ENCODE data around the gene KRT85.
"Not testable (repeated sequence)": the region's sequence is repeated elsewhere in the genome, so short reads cannot be mapped to it uniquely, and the experiment has no call there.

The KRT85 gene

GRCh38 chr12:52350786-52351185 is 16.5 kb downstream of the KRT85 start:
- DNase-seq (ENCODE audit: low read depth in 2 of 2, low spot score in 1 of 2), result no peak

- no peak for DNase-seq (ENCODE audit: low read depth in 2 of 2, low spot score in 1 of 2)
Observed at GRCh38 chr12:52350021-52350620, 17.2 kb downstream of the KRT85 start.

- no peak for DNase-seq (ENCODE audit: low read depth in 2 of 2, low spot score in 1 of 2)
Observed at GRCh38 chr12:52349196-52349595, 18.1 kb downstream of the KRT85 start.

- no peak for DNase-seq (ENCODE audit: low read depth in 2 of 2, low spot score in 1 of 2)
Observed at GRCh38 chr12:52347551-52348510, 19.4 kb downstream of the KRT85 start.

GRCh38 chr12:52347016-52347415 is 20.3 kb downstream of the KRT85 start:
- no peak for DNase-seq (ENCODE audit: low read depth in 2 of 2, low spot score in 1 of 2)

- no peak for DNase-seq (ENCODE audit: low read depth in 2 of 2, low spot score in 1 of 2)
Observed at GRCh38 chr12:52346593-52346992, 20.7 kb downstream of the KRT85 start.

GRCh38 chr12:52345041-52345440 is 22.2 kb downstream of the KRT85 start:
- DNase-seq (ENCODE audit: low read depth in 2 of 2, low spot score in 1 of 2), result not testable (repeated sequence)

- DNase-seq (ENCODE audit: low read depth in 2 of 2, low spot score in 1 of 2), result no peak
Observed at GRCh38 chr12:52344111-52344510, 23.2 kb downstream of the KRT85 start.

- no peak for DNase-seq (ENCODE audit: low read depth in 2 of 2, low spot score in 1 of 2)
Observed at GRCh38 chr12:52343550-52343949, 23.7 kb downstream of the KRT85 start.

- no peak for DNase-seq (ENCODE audit: low read depth in 2 of 2, low spot score in 1 of 2)
Observed at GRCh38 chr12:52342781-52343490, 24.3 kb downstream of the KRT85 start.

- DNase-seq (ENCODE audit: low read depth in 2 of 2, low spot score in 1 of 2), result no peak
Observed at GRCh38 chr12:52341066-52341580, 26.2 kb downstream of the KRT85 start.

- no peak for DNase-seq (ENCODE audit: low read depth in 2 of 2, low spot score in 1 of 2)
Observed at GRCh38 chr12:52338241-52338960, 28.9 kb downstream of the KRT85 start.

GRCh38 chr12:52337054-52337453 is 30.2 kb downstream of the KRT85 start:
- DNase-seq (ENCODE audit: low read depth in 2 of 2, low spot score in 1 of 2), result no peak

- no peak for DNase-seq (ENCODE audit: low read depth in 2 of 2, low spot score in 1 of 2)
Observed at GRCh38 chr12:52336641-52337040, 30.6 kb downstream of the KRT85 start.

- no peak for DNase-seq (ENCODE audit: low read depth in 2 of 2, low spot score in 1 of 2)
Observed at GRCh38 chr12:52335598-52336262, 31.6 kb downstream of the KRT85 start.

GRCh38 chr12:52334185-52334584 is 33.1 kb downstream of the KRT85 start:
- DNase-seq (ENCODE audit: low read depth in 2 of 2, low spot score in 1 of 2), result no peak

- no peak for DNase-seq (ENCODE audit: low read depth in 2 of 2, low spot score in 1 of 2)
Observed at GRCh38 chr12:52333321-52333720, 34.0 kb downstream of the KRT85 start.

GRCh38 chr12:52332381-52332780 is 34.9 kb downstream of the KRT85 start:
- DNase-seq (ENCODE audit: low read depth in 2 of 2, low spot score in 1 of 2), result no peak

- no peak for DNase-seq (ENCODE audit: low read depth in 2 of 2, low spot score in 1 of 2)
Observed at GRCh38 chr12:52331833-52332232, 35.4 kb downstream of the KRT85 start.

- no peak for DNase-seq (ENCODE audit: low read depth in 2 of 2, low spot score in 1 of 2)
Observed at GRCh38 chr12:52331039-52331438, 36.2 kb downstream of the KRT85 start.
